SK-N-SH (cell line): ENCODE data around the gene NME2. TPM values are rescaled to one million over a fixed set of nuclear protein-coding genes. Genes with fewer than 3 reads are reported as not detected.
A peak's percentile ranks its signal among the peaks of the same experiment; 100 is the strongest.

ENCODE experiments used
- CTCF ChIA-PET: fragments of 300-600, 350-600 bp; formaldehyde crosslinking; extraction: SDS; loops from one replicate; lab custom pipeline; 2021; lab: Yijun Ruan, JAX
- POLR2A ChIA-PET: fragments of 350-600 bp; sonication (Branson Sonifier 250); formaldehyde crosslinking; extraction: SDS; loops from one replicate; lab custom pipeline; 2020; ENCODE audit warnings: antibody characterized with exemption, inconsistent platforms; lab: Yijun Ruan, JAX
- DNase-seq: peaks from one replicate; pipeline ENCODE4 v3.0.0; 2012
- H2AFZ ChIP-seq: fragments of 200-600 bp; sonication (generic); 2 replicates; pipeline ENCODE4 v1.8.1; 2016; ENCODE audit warnings: antibody characterized with exemption, mild to moderate bottlenecking, low read depth
- H3F3A ChIP-seq: fragments of 200-600 bp; sonication (generic); replicated peaks from 2 replicates; pipeline ENCODE3; 2016; ENCODE audit warnings: antibody characterized with exemption, mild to moderate bottlenecking; ENCODE audit not compliant: insufficient read depth
- H3K27ac ChIP-seq, 2 experiments: fragments of 200-500 bp in 1 of 2; fragments of 200-600 bp in 1 of 2; sonication (Bioruptor generic) in 1 of 2; sonication (generic), shearing (Covaris generic) in 1 of 2; 2 replicates each; pipeline versions ENCODE4 v1.5.1 to v1.6.1; 2014 to 2016; ENCODE audit warnings: low read depth in 2 of 2, inconsistent platforms in 1 of 2, low read length in 1 of 2, mild to moderate bottlenecking in 1 of 2, mixed read lengths in 1 of 2
- H3K27me3 ChIP-seq: fragments of 200-600 bp; sonication (generic), shearing (Covaris generic); 2 replicates; pipeline ENCODE4 v1.6.1; 2016; ENCODE audit warnings: mixed run types; ENCODE audit not compliant: insufficient read depth
- H3K36me3 ChIP-seq, 2 experiments: fragments of 200-500 bp in 1 of 2; fragments of 200-600 bp in 1 of 2; sonication (Bioruptor generic) in 1 of 2; sonication (generic) in 1 of 2; replicated peaks in 1 of 2; 2 replicates each; pipeline versions ENCODE3 to v1.5.1; 2014 to 2016; ENCODE audit warnings: low read length in 1 of 2, mild to moderate bottlenecking in 1 of 2; ENCODE audit not compliant: insufficient read depth in 2 of 2, control insufficient read depth in 1 of 2
- H3K4me1 ChIP-seq, 2 experiments: fragments of 200-500 bp in 1 of 2; fragments of 200-600 bp in 1 of 2; sonication (Bioruptor generic) in 1 of 2; sonication (generic), shearing (Covaris generic) in 1 of 2; 2 replicates each; pipeline versions ENCODE4 v1.5.1 to v1.6.1; 2014 to 2016; ENCODE audit warnings: low read depth in 1 of 2, low read length in 1 of 2, mixed run types in 1 of 2; ENCODE audit not compliant: insufficient read depth in 2 of 2, control insufficient read depth in 1 of 2
- H3K4me2 ChIP-seq: fragments of 200-600 bp; sonication (generic), shearing (Covaris generic); 2 replicates; pipeline ENCODE4 v1.6.1; 2017; ENCODE audit warnings: mixed run types
- H3K4me3 ChIP-seq, 2 experiments: fragments of 200-500 bp in 1 of 2; fragments of 200-600 bp in 1 of 2; sonication (Bioruptor generic) in 1 of 2; sonication (generic), shearing (Covaris generic) in 1 of 2; 2 replicates each; pipeline versions ENCODE4 v1.5.1 to v1.8.1; 2014 to 2016; ENCODE audit warnings: low read depth in 2 of 2, inconsistent platforms in 1 of 2, low read length in 1 of 2, mild to moderate bottlenecking in 1 of 2, mixed read lengths in 1 of 2, moderate library complexity in 1 of 2
- H3K79me2 ChIP-seq: fragments of 200-600 bp; sonication (generic); 2 replicates; pipeline ENCODE4 v1.8.1; 2017; ENCODE audit warnings: mild to moderate bottlenecking; ENCODE audit not compliant: insufficient read depth
- H3K9ac ChIP-seq: fragments of 200-600 bp; sonication (generic); 2 replicates; pipeline ENCODE4 v1.6.1; 2017; ENCODE audit warnings: mixed run types
- H3K9me2 ChIP-seq: fragments of 200-600 bp; sonication (generic); 2 replicates; pipeline ENCODE4 v1.6.1; 2017; ENCODE audit warnings: mixed run types
- H3K9me3 ChIP-seq: fragments of 200-600 bp; sonication (generic); 2 replicates; pipeline ENCODE4 v1.6.1; 2017; ENCODE audit warnings: mixed run types, mild to moderate bottlenecking, moderate library complexity
- H4K20me1 ChIP-seq: fragments of 200-600 bp; sonication (generic); 2 replicates; pipeline ENCODE4 v1.6.1; 2017; ENCODE audit warnings: mild to moderate bottlenecking, mixed run types; ENCODE audit not compliant: insufficient read depth
- EP300 ChIP-seq, 2 experiments: IDR thresholded peaks; 2 replicates each; pipeline versions ENCODE4 v1.4.0 to v1.6.1; 2012; ENCODE audit warnings: borderline replicate concordance in 1 of 2, low read depth in 1 of 2, low read length in 1 of 2
- EZH2phosphoT487 ChIP-seq: fragments of 200-600 bp; sonication (generic); IDR thresholded peaks from 2 replicates; pipeline ENCODE4 v1.6.1; 2017; ENCODE audit warnings: low read depth, mixed run types, mild to moderate bottlenecking, antibody characterized with exemption, moderate library complexity, borderline replicate concordance
- FOSL2 ChIP-seq: IDR thresholded peaks from 2 replicates; pipeline ENCODE4 v1.4.0; 2012; ENCODE audit warnings: low read depth, mild to moderate bottlenecking, moderate library complexity, borderline replicate concordance
- GATA2 ChIP-seq: sonication (generic); formaldehyde crosslinking; IDR thresholded peaks from 2 replicates; pipeline ENCODE4 v1.5.0; 2020; ENCODE audit warnings: mild to moderate bottlenecking, missing genetic modification reagents
- POLR2AphosphoS5 ChIP-seq: IDR thresholded peaks from 2 replicates; pipeline ENCODE4 v1.6.1; 2012; ENCODE audit warnings: low read depth, low read length
- RXRA ChIP-seq: IDR thresholded peaks from 2 replicates; pipeline ENCODE4 v1.4.0; 2012; ENCODE audit warnings: low read depth, mild to moderate bottlenecking, borderline replicate concordance
- SIN3A ChIP-seq: IDR thresholded peaks from 2 replicates; pipeline ENCODE4 v1.6.1; 2012; ENCODE audit warnings: low read depth, mild to moderate bottlenecking, low read length, moderate library complexity, borderline replicate concordance
- SMC3 ChIP-seq: IDR thresholded peaks from 2 replicates; pipeline ENCODE4 v1.6.1; 2012; ENCODE audit warnings: low read depth, low read length, improper control_type of control experiment
- TCF12 ChIP-seq: IDR thresholded peaks from 2 replicates; pipeline ENCODE4 v1.4.0; 2012
- TEAD4 ChIP-seq: IDR thresholded peaks from 2 replicates; pipeline ENCODE4 v1.4.0; 2012; ENCODE audit warnings: mild to moderate bottlenecking, borderline replicate concordance; ENCODE audit not compliant: insufficient read depth
- polyA plus RNA-seq, 3 experiments: library from polyadenylated mRNA; depleted of rRNA; stranded (reverse); fragments of >200 nt; gene quantifications; 2 replicates each; pipeline ENCODE4 v1.2.3, GENCODE V29; 2012
- TF ChIP-seq, protein P1 (sequence below): IDR thresholded peaks from 2 replicates; pipeline ENCODE4 v1.4.0; 2012; ENCODE audit warnings: low read depth, borderline replicate concordance
- TF ChIP-seq, protein P2 (sequence below): fragments of 200-600 bp; sonication (generic); IDR thresholded peaks from 2 replicates; pipeline ENCODE4 v1.6.1; 2017; ENCODE audit warnings: antibody characterized with exemption, mild to moderate bottlenecking, moderate library complexity
- TF ChIP-seq, protein P3 (sequence below): fragments of 150-350 bp; IDR thresholded peaks from 2 replicates; pipeline ENCODE4 v1.6.1; 2016; ENCODE audit warnings: mild to moderate bottlenecking, low read depth, low read length
- TF ChIP-seq, protein P4 (sequence below): IDR thresholded peaks from 2 replicates; pipeline ENCODE4 v1.4.0; 2012; ENCODE audit warnings: low read depth

Gene NME2
- polyA plus RNA-seq, 1 of the 3 experiments (the other 2 are of a cell fraction) = 1,446 TPM

DNA sequence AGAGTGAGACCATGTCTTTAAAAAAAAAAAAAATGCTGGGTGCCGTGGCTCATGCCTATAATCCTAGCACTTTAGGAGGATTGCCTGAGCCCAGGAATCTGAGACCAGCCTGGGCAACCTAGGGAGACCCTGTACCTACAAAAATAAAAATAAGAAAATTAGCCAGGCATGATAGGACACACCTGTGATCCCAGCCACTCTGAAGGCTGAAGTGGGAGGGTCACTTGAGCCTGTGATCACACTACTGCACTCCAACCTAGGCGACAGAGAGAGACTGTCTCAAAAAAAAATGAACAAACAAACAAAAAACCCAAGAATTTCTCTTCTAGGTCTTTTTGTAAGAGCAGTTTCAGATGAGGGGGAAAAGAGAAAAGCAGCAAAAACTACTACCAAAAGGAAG lies 34.6 kb downstream of the NME2 start (continued):
- TF ChIP-seq, protein P1, sequence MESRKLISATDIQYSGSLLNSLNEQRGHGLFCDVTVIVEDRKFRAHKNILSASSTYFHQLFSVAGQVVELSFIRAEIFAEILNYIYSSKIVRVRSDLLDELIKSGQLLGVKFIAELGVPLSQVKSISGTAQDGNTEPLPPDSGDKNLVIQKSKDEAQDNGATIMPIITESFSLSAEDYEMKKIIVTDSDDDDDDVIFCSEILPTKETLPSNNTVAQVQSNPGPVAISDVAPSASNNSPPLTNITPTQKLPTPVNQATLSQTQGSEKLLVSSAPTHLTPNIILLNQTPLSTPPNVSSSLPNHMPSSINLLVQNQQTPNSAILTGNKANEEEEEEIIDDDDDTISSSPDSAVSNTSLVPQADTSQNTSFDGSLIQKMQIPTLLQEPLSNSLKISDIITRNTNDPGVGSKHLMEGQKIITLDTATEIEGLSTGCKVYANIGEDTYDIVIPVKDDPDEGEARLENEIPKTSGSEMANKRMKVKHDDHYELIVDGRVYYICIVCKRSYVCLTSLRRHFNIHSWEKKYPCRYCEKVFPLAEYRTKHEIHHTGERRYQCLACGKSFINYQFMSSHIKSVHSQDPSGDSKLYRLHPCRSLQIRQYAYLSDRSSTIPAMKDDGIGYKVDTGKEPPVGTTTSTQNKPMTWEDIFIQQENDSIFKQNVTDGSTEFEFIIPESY = no peak
- TF ChIP-seq SMC3 (no peak), RXRA (no peak), POLR2AphosphoS5 (no peak), SIN3A (no peak), FOSL2 (no peak), EZH2phosphoT487 (no peak), TEAD4 (no peak), TCF12 (no peak)
- TF ChIP-seq, protein P2, sequence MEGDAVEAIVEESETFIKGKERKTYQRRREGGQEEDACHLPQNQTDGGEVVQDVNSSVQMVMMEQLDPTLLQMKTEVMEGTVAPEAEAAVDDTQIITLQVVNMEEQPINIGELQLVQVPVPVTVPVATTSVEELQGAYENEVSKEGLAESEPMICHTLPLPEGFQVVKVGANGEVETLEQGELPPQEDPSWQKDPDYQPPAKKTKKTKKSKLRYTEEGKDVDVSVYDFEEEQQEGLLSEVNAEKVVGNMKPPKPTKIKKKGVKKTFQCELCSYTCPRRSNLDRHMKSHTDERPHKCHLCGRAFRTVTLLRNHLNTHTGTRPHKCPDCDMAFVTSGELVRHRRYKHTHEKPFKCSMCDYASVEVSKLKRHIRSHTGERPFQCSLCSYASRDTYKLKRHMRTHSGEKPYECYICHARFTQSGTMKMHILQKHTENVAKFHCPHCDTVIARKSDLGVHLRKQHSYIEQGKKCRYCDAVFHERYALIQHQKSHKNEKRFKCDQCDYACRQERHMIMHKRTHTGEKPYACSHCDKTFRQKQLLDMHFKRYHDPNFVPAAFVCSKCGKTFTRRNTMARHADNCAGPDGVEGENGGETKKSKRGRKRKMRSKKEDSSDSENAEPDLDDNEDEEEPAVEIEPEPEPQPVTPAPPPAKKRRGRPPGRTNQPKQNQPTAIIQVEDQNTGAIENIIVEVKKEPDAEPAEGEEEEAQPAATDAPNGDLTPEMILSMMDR = no peak
- TF ChIP-seq, protein P3, sequence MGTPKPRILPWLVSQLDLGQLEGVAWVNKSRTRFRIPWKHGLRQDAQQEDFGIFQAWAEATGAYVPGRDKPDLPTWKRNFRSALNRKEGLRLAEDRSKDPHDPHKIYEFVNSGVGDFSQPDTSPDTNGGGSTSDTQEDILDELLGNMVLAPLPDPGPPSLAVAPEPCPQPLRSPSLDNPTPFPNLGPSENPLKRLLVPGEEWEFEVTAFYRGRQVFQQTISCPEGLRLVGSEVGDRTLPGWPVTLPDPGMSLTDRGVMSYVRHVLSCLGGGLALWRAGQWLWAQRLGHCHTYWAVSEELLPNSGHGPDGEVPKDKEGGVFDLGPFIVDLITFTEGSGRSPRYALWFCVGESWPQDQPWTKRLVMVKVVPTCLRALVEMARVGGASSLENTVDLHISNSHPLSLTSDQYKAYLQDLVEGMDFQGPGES = no peak
- TF ChIP-seq, protein P4, sequence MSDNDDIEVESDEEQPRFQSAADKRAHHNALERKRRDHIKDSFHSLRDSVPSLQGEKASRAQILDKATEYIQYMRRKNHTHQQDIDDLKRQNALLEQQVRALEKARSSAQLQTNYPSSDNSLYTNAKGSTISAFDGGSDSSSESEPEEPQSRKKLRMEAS = no peak
- TF ChIP-seq, all 33 proteins: peak for 0

DNA sequence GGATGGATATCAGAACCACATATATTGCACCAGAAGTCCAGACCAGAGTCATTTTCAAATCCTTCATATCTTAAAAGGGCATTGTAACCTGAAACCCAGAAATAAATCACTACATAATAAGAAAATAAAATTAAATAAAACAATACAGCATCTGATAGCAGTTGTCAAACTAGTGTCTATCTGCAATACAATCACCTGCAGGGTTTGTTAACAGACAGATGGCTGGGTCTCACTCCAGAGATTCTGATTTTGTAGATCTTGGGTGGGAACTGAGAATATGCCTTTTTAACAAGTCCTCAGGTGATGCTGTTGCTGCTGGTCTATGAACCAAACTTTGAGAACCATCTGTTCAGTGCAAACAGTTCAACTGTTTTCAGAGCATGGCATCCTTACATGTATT lies 37.6 kb downstream of the NME2 start:
- no peak overlapping the region for H3K4me2 ChIP-seq
- no peaks in the 10 kb centered on the region for H3K27me3 ChIP-seq
- H3F3A ChIP-seq = peaks cover 5% of the 10 kb centered on the region
- no peak overlapping the region for H3K4me3 ChIP-seq
- H3K9me3 ChIP-seq = no peaks in the 10 kb centered on the region
- no peaks in the 10 kb centered on the region for H4K20me1 ChIP-seq
- peaks cover 70 to 96% of the 10 kb centered on the region in 2 experiments for H3K36me3 ChIP-seq
- TF ChIP-seq, protein P4 = no peak
- TF ChIP-seq EP300 (IDR thresholded peaks at IDR 0.05; ENCODE audit: borderline replicate concordance in 1 of 2, low read depth in 1 of 2, low read length in 1 of 2) = peak in 1 of 2 experiments; percentile 62; a peak in 1 of 4 replicates
- peak; percentile 76 for TF ChIP-seq GATA2 (CRISPR knock-in tag)
- DNase-seq = no peak
- no peak overlapping the region for H3K9ac ChIP-seq
- H3K4me1 ChIP-seq = no peaks in the 10 kb centered on the region
- no peak overlapping the region for H3K27ac ChIP-seq
- H3K9me2 ChIP-seq = no peaks in the 10 kb centered on the region
- no peak overlapping the region for H2AFZ ChIP-seq
- no peaks in the 10 kb centered on the region for H3K79me2 ChIP-seq
- CTCF ChIA-PET = interaction anchor here (0.6 to 1.4 kb wide), 3 partner anchors 20 to 36 kb away, joined by 3 to 5 read pairs (median 3); no protein-coding TSS in a partner anchor
- POLR2A ChIA-PET = no interaction called here
